GM12872 (cell line): ENCODE results near the gene MBOAT2.

Experiments
- TF ChIP-seq, protein P1 (sequence below): IDR thresholded peaks from 3 replicates; pipeline ENCODE4 v1.5.1; 2011; ENCODE audit warnings: low read depth, mild to moderate bottlenecking, low read length, moderate library complexity; ENCODE audit not compliant: insufficient read depth

Gene MBOAT2

DNA sequence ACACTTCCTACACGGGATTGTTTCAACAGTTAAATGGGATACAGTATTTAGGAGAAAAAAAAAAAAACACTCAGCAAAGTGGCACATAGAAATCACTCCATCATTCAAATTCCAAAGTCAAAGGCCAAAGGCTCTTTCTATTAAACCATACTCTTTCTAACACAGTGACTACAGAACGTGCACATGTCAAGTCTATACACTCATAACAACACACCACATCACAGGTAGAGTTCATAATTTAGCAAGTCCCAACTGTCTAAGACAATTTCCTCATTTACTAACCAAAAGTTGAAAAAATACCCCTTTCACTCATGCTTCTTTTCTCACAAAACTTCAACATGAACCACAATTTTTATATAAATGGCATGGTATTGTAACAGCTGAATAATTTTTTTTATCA is 70.8 kb downstream of the MBOAT2 start:
- TF ChIP-seq, protein P1, sequence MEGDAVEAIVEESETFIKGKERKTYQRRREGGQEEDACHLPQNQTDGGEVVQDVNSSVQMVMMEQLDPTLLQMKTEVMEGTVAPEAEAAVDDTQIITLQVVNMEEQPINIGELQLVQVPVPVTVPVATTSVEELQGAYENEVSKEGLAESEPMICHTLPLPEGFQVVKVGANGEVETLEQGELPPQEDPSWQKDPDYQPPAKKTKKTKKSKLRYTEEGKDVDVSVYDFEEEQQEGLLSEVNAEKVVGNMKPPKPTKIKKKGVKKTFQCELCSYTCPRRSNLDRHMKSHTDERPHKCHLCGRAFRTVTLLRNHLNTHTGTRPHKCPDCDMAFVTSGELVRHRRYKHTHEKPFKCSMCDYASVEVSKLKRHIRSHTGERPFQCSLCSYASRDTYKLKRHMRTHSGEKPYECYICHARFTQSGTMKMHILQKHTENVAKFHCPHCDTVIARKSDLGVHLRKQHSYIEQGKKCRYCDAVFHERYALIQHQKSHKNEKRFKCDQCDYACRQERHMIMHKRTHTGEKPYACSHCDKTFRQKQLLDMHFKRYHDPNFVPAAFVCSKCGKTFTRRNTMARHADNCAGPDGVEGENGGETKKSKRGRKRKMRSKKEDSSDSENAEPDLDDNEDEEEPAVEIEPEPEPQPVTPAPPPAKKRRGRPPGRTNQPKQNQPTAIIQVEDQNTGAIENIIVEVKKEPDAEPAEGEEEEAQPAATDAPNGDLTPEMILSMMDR, result no peak

DNA sequence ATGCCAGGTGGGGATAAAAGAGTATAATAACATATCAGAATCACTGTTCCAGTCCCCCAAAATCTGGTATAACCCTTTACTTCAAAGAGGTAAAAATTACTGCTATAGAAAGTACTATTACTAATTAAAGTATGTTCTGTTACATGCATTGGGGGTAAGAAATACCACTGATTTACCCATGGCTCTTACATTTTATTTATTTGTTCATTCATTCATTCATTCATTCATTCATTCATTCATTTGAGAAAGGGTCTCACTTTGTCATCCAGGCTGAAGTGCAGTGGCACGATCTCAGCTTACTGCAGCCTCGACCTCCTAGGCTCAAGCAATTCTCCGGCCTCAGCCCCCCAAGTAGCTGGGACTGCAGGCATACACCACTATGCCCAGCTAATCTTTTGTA is 74.4 kb downstream of the MBOAT2 start:
- TF ChIP-seq, protein P1, result no peak

DNA sequence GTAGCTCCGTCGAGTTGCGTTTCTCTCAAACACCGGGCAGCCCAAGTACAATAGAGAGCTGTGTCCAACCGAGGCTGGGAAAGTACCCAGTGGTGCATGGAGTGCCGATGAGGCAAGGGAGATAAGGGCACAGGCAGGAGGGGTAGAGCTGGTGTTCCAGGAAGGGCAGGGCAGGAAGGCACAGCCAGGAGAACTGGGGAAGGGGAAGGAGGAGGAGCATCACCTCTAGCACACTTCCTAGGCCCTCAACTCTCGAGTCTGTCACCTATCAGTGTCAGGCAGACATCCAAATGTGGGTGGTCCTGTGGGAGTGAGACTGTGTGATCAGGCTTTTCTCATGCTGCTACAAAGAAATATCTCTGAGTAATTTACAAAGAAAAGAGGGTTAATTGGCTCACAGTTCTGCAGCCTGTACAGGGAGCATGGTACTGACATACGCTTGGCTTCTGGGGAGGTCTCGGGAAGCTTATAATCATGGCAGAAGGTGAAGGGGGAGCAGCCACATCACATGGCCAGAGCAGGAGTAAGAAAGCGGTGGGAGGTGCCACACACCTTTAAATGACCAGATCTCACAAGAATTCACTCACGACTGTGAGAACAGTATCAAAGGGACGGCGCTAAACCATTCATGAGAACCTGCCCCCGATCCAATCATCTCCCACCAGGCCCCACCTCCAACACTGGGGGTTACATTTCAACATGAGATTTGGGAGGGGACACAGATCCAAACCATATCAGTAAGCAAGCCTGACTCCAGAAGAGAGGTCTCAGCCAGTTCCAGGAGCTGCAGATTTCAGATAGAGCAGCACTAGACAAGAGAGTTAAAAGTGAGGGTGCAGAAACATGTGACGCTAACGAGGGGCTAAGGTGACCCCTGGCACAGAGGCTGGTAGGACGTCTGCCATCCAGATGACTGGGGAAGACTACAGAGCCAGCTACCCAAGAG is 75.7 kb downstream of the MBOAT2 start:
- TF ChIP-seq, protein P1, result no peak

DNA sequence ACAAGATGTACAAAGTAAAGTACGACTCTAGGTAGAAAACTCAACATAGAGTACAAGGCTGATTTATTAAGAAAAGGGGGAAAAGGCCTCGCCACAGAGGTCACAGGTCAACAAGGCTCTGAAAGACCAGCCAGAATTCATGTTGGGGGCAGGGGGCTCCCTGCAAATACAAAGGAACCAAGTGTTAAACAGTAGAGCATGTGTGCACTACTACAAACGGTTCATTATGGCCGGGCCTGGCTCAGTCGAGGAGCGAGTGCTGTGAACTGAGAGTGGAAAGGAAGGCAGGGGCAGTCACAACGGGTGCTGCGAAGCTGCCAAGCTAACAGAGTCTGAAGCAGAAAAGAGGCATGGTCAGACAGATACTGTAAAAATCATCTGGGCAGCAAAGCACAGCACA is 77.1 kb downstream of the MBOAT2 start:
- TF ChIP-seq, protein P1, result no peak

DNA sequence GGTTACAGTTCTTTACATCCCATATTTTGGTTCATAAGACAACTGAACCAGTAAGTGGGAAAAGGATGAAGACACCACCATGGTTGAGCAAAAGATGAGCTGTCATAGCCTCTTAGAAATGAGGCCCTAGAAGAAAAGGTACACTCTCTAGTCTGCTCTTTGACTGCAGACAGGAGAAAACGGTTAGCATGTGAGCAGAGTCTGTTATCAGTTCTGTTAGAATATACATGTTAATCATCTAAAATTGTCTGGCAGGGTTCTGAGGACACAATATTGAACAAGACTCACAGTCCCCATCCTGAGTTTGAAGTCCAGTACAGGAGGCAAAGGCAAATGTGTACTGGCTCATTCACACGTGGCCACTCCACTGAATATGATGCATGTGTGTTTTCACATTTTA is 78.1 kb downstream of the MBOAT2 start:
- TF ChIP-seq, protein P1, result no peak

DNA sequence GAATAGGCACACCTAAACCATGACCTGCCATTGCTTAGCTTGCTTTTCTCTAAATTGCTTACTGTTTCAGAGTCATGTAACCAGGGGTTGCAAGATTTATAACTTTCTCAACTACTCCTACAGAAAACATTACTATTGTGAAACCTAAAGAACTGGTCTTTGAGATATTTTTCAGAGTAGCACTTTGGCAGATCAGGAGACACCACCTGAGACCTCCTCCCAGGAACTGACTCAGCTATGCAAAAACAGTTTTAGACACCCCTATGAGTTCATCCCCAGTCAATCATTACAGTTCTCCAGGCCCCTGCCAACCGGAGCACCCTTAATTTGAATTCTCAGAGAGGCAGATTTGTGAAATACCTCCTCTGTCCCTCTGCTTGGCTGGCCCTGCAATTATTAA is 80.3 kb downstream of the MBOAT2 start:
- TF ChIP-seq, protein P1, result no peak

DNA sequence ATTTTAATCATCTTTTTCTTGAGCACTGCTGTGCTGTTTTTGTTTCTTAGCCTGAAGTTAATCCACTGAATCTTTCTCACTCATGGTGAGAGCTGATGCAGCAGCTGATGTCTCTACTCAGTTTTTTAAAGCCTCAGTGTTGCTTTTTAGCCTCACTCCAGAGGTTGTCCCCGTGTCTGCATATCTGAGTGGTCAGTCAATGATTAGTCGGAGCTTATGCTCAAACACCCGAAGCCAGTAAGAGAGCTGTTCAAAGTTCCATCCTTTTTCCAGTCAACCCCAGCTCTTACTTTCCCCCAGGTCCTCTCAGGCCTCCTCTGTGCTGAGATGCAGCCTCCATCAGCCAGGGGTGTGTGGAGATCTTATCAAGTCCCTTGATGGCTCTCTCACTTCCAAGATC is 81.1 kb downstream of the MBOAT2 start:
- TF ChIP-seq, protein P1, result no peak
